ENCODE measurements around the gene NCKAP1.

DNA sequence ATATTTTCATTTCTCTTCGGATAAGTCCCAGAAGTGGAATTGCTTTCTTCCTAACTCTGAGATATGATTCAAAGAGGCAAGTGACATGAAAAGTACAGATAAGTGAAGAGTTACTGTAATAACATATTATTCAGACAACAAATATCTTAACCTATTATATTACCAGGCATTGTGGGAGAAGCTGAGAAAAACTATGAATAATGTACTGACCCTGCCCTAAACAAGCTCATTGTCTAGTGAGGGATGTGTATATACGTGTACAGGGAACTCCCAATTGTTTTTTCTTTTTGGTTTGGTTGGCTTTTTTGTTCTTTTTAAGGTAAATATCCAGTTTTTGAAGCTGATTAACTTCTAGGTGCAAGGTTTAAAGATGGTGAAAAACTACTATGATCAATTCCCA lies 26.5 kb downstream of the NCKAP1 start:
- TF ChIP-seq CTCF (IDR thresholded peaks at IDR 0.05; ENCODE audit: low read depth, low read length) (no peak), MYC (IDR thresholded peaks at IDR 0.05; ENCODE audit: low read depth, low read length) (no peak), POLR2A (IDR thresholded peaks at IDR 0.05; ENCODE audit: extremely low read depth, insufficient read length) (no peak)
